H7 (cell line): ENCODE data around the gene FOXC1. TPM values are rescaled to one million over a fixed set of nuclear protein-coding genes. Genes with fewer than 3 reads are reported as not detected.

Experiments used
- DNase-seq: peaks from one replicate; pipeline ENCODE4 v3.0.0; 2012
- H3K27me3 ChIP-seq: 2 replicates; pipeline ENCODE4 v1.6.0; 2011; ENCODE audit warnings: mild to moderate bottlenecking, low read length; ENCODE audit not compliant: control insufficient read depth, insufficient read depth
- H3K36me3 ChIP-seq: replicated peaks from 2 replicates; pipeline ENCODE4 v1.5.1; 2011; ENCODE audit warnings: low read length; ENCODE audit not compliant: control insufficient read depth, insufficient read depth
- H3K4me3 ChIP-seq: 2 replicates; pipeline ENCODE4 v1.5.1; 2011; ENCODE audit warnings: low read depth, mild to moderate bottlenecking, control low read depth, low read length, moderate library complexity; ENCODE audit not compliant: insufficient read depth
- total RNA-seq: library from RNA; depleted of rRNA; stranded (reverse); fragments of >200 nt; shearing (Covaris generic); gene quantifications from 2 replicates; pipeline ENCODE4 v1.2.3, GENCODE V29; 2014

FOXC1 gene
- total RNA-seq, 1 experiment from 2014 or later = 3.7 TPM

GRCh38 chr6:1617466-1618310 lies 8.0 kb downstream of the FOXC1 start:
- peak; percentile 73 for DNase-seq
- Histone ChIP-seq H3K4me3 (no peak overlapping the region), H3K27me3 (peaks cover 100% of the 10 kb centered on the region), H3K36me3 (no peaks in the 10 kb centered on the region)

GRCh38 chr6:1618311-1619097 lies 8.8 kb downstream of the FOXC1 start:
- H3K4me3 ChIP-seq = no peak overlapping the region
- H3K27me3 ChIP-seq = peaks cover 100% of the 10 kb centered on the region
- DNase-seq = peak; percentile 64
- H3K36me3 ChIP-seq = no peaks in the 10 kb centered on the region

GRCh38 chr6:1619098-1619672 lies 9.5 kb downstream of the FOXC1 start:
- Histone ChIP-seq H3K4me3 (peak overlapping the region; percentile 34), H3K36me3 (no peaks in the 10 kb centered on the region), H3K27me3 (peaks cover 100% of the 10 kb centered on the region)
- no peak for DNase-seq

- peak; percentile 98 for DNase-seq
- Histone ChIP-seq H3K4me3 (peak overlapping the region; percentile 34), H3K36me3 (no peaks in the 10 kb centered on the region), H3K27me3 (peaks cover 100% of the 10 kb centered on the region)
Measured at GRCh38 chr6:1619673-1620503, 10.2 kb downstream of the FOXC1 start.

- no peaks in the 10 kb centered on the region for H3K36me3 ChIP-seq
- H3K27me3 ChIP-seq = peaks cover 100% of the 10 kb centered on the region
- H3K4me3 ChIP-seq = peak overlapping the region; percentile 27
- no peak for DNase-seq
Measured at GRCh38 chr6:1620504-1621069, 10.9 kb downstream of the FOXC1 start.

- peak; percentile 83 for DNase-seq
- no peak overlapping the region for H3K4me3 ChIP-seq
- H3K27me3 ChIP-seq = peaks cover 100% of the 10 kb centered on the region
- H3K36me3 ChIP-seq = no peaks in the 10 kb centered on the region
Measured at GRCh38 chr6:1621070-1621701, 11.5 kb downstream of the FOXC1 start.

- Histone ChIP-seq H3K27me3 (peaks cover 100% of the 10 kb centered on the region), H3K4me3 (no peak overlapping the region), H3K36me3 (no peaks in the 10 kb centered on the region)
- DNase-seq = no peak
Measured at GRCh38 chr6:1622220-1622850, 12.6 kb downstream of the FOXC1 start.

- peaks cover 99% of the 10 kb centered on the region for H3K27me3 ChIP-seq
- no peak overlapping the region for H3K4me3 ChIP-seq
- no peaks in the 10 kb centered on the region for H3K36me3 ChIP-seq
- peak; percentile 63 for DNase-seq
Measured at GRCh38 chr6:1622851-1623768, 13.4 kb downstream of the FOXC1 start.

GRCh38 chr6:1623769-1624057 lies 14.0 kb downstream of the FOXC1 start:
- no peak for DNase-seq
- no peaks in the 10 kb centered on the region for H3K36me3 ChIP-seq
- peak overlapping the region; percentile 39; the same call in 1 of the 2 replicates for H3K4me3 ChIP-seq
- peaks cover 95% of the 10 kb centered on the region for H3K27me3 ChIP-seq

GRCh38 chr6:1624058-1624850 lies 14.5 kb downstream of the FOXC1 start:
- no peaks in the 10 kb centered on the region for H3K36me3 ChIP-seq
- peak; percentile 85 for DNase-seq
- H3K4me3 ChIP-seq = peak overlapping the region; percentile 39
- H3K27me3 ChIP-seq = peaks cover 93% of the 10 kb centered on the region

- Histone ChIP-seq H3K36me3 (no peaks in the 10 kb centered on the region), H3K4me3 (peak overlapping the region; percentile 39), H3K27me3 (peaks cover 84% of the 10 kb centered on the region)
- peak; percentile 79 for DNase-seq
Measured at GRCh38 chr6:1624851-1625781, 15.4 kb downstream of the FOXC1 start.
